A204.1 (cell line): ENCODE results near the gene STON2.

Experiments used
- FAIRE-seq: peaks from 2 replicates; lab custom pipeline; 2012; peaks lifted over from hg19 to GRCh38; lab: Jason Lieb, UNC

STON2 gene

GRCh38 chr14:81331229-81332021, 68.7 kb downstream of the STON2 start:
- no peak for FAIRE-seq

GRCh38 chr14:81330619-81331122, 69.5 kb downstream of the STON2 start:
- FAIRE-seq = no peak

GRCh38 chr14:81329640-81330381, 70.3 kb downstream of the STON2 start:
- FAIRE-seq = no peak

- no peak for FAIRE-seq
These were observed 73.7 kb downstream of the STON2 start for GRCh38 chr14:81326451-81326850.

GRCh38 chr14:81324011-81324410, 76.1 kb downstream of the STON2 start:
- no peak for FAIRE-seq

- FAIRE-seq = no peak
These were observed 77.0 kb downstream of the STON2 start for GRCh38 chr14:81323093-81323492.

- FAIRE-seq = no peak
These were observed 80.2 kb downstream of the STON2 start for GRCh38 chr14:81319946-81320345.

- no peak for FAIRE-seq
These were observed 80.8 kb downstream of the STON2 start for GRCh38 chr14:81319314-81319713.

GRCh38 chr14:81315341-81315740, 84.8 kb downstream of the STON2 start:
- FAIRE-seq = no peak

- FAIRE-seq = no peak
These were observed 85.5 kb downstream of the STON2 start for GRCh38 chr14:81314443-81315175.

GRCh38 chr14:81313775-81314429, 86.2 kb downstream of the STON2 start:
- no peak for FAIRE-seq

GRCh38 chr14:81313200-81313599, 86.9 kb downstream of the STON2 start:
- no peak for FAIRE-seq

GRCh38 chr14:81312289-81312876, 87.7 kb downstream of the STON2 start:
- FAIRE-seq = no peak

- FAIRE-seq = no peak
These were observed 88.3 kb downstream of the STON2 start for GRCh38 chr14:81311778-81312177.

GRCh38 chr14:81311141-81311540, 89.0 kb downstream of the STON2 start:
- no peak for FAIRE-seq

GRCh38 chr14:81310606-81311005, 89.5 kb downstream of the STON2 start:
- no peak for FAIRE-seq

- FAIRE-seq = no peak
These were observed 90.6 kb downstream of the STON2 start for GRCh38 chr14:81309511-81309910.

GRCh38 chr14:81305743-81306142, 94.4 kb downstream of the STON2 start:
- no peak for FAIRE-seq

- FAIRE-seq = no peak
These were observed 95.1 kb downstream of the STON2 start for GRCh38 chr14:81305065-81305464.

- no peak for FAIRE-seq
These were observed 96.7 kb downstream of the STON2 start for GRCh38 chr14:81303258-81303935.

GRCh38 chr14:81302638-81303037, 97.5 kb downstream of the STON2 start:
- FAIRE-seq = no peak
